Posterior vena cava (tissue), 2 donors: ENCODE measurements around the gene CASP9. TPM values are rescaled to one million over a fixed set of nuclear protein-coding genes. Genes with fewer than 3 reads are reported as not detected.
"Not testable (repeated sequence)": the region's sequence is repeated elsewhere in the genome, so short reads cannot be mapped to it uniquely, and the experiment has no call there.

Experiments used
- DNase-seq: peaks from one replicate; pipeline ENCODE4 v3.0.0-alpha.2; 2020; ENCODE audit warnings: low spot score
- intact Hi-C, 2 donors: fragments of 100-400 bp; cut with DNase I; formaldehyde crosslinking; loops; one replicate each; pipeline versions ENCODE4 v1.14.1 to v1.14.2; 2022 to 2023
- total RNA-seq, 2 donors: library from RNA; stranded (reverse); fragmentation: NEBNext Ultra II Directional; extraction: Animal tissue kit (Norgen Biotek cat#: 25700); gene quantifications; one replicate each; pipeline ENCODE4 v1.2.1, GENCODE V29; 2021
- donor health status: DM: yes; HTN: yes; CAD: no.
- donor health status: DM: yes; HTN: yes; CAD: no.

CASP9 gene
- total RNA-seq, 2 donors from 2014 or later: 9.7 to 10.8 TPM

GRCh38 chr1:15507278-15507677 lies 16.7 kb downstream of the CASP9 start:
- intact Hi-C loops: no loop called here
- DNase-seq: no peak

GRCh38 chr1:15506831-15507230 lies 17.2 kb downstream of the CASP9 start:
- intact Hi-C loops: no loop called here
- DNase-seq: no peak

GRCh38 chr1:15504436-15504835 lies 19.6 kb downstream of the CASP9 start:
- intact Hi-C loops: no loop called here
- peak; percentile 51 for DNase-seq

GRCh38 chr1:15501208-15502032 lies 22.6 kb downstream of the CASP9 start:
- DNase-seq: peak; percentile 80
- intact Hi-C loops: no loop called here

GRCh38 chr1:15500184-15501178 lies 23.5 kb downstream of the CASP9 start:
- peak; percentile 45 for DNase-seq
- intact Hi-C loops: no loop called here

GRCh38 chr1:15493869-15494390 lies 30.1 kb downstream of the CASP9 start:
- DNase-seq: no peak
- intact Hi-C loops: no loop called here

- intact Hi-C loops: no loop called here
- DNase-seq: no peak
These were observed 31.4 kb downstream of the CASP9 start for GRCh38 chr1:15492596-15492995.

- intact Hi-C loops, DNase-seq: not testable (repeated sequence)
These were observed 33.0 kb downstream of the CASP9 start for GRCh38 chr1:15491010-15491409.

GRCh38 chr1:15489052-15489736 lies 34.8 kb downstream of the CASP9 start:
- intact Hi-C loops: no loop called here

GRCh38 chr1:15488371-15488770 lies 35.6 kb downstream of the CASP9 start:
- intact Hi-C loops: no loop called here

More at GRCh38 chr1:15489052-15489736, 34.8 kb downstream of the CASP9 start:
- DNase-seq: no peak

GRCh38 chr1:15486844-15487610 lies 37.0 kb downstream of the CASP9 start:
- DNase-seq, intact Hi-C loops: not testable (repeated sequence)

More at GRCh38 chr1:15488371-15488770, 35.6 kb downstream of the CASP9 start:
- DNase-seq: no peak

- intact Hi-C loops: no loop called here
- no peak for DNase-seq
These were observed 38.4 kb downstream of the CASP9 start for GRCh38 chr1:15485636-15486035.

- intact Hi-C loops: not testable (repeated sequence)
These were observed 39.6 kb downstream of the CASP9 start for GRCh38 chr1:15484443-15484842.

GRCh38 chr1:15483971-15484370 lies 40.0 kb downstream of the CASP9 start:
- intact Hi-C loops: no loop called here
- DNase-seq: no peak

More at GRCh38 chr1:15484443-15484842, 39.6 kb downstream of the CASP9 start:
- DNase-seq: not testable (repeated sequence)

GRCh38 chr1:15482983-15483543 lies 41.0 kb downstream of the CASP9 start:
- not testable (repeated sequence) for DNase-seq
- intact Hi-C loops: loop anchor here in 1 of 2 donors (1.0 kb wide), 1 partner anchor 27 kb away; the partner anchor contains the start of gene CELA2A

GRCh38 chr1:15482455-15482854 lies 41.6 kb downstream of the CASP9 start:
- DNase-seq: not testable (repeated sequence)
- intact Hi-C loops: loop anchor here in 1 of 2 donors (1.0 kb wide), 1 partner anchor 26 kb away; the partner anchor contains the start of gene CELA2A

GRCh38 chr1:15479654-15480347 lies 44.2 kb downstream of the CASP9 start:
- DNase-seq: no peak
- intact Hi-C loops: no loop called here
